ENCODE data around the gene KCNQ2.
"Not testable (repeated sequence)": the region's sequence is repeated elsewhere in the genome, so short reads cannot be mapped to it uniquely, and the experiment has no call there.

The KCNQ2 gene

GRCh38 chr20:63385819-63386218 lies 86.6 kb downstream of the KCNQ2 start:
- no peak for DNase-seq (ENCODE audit: low read depth)

- no peak for DNase-seq (ENCODE audit: low read depth)
Measured at GRCh38 chr20:63384336-63384735, 88.1 kb downstream of the KCNQ2 start.

GRCh38 chr20:63383556-63383955 lies 88.9 kb downstream of the KCNQ2 start:
- DNase-seq (ENCODE audit: low read depth), result no peak

- DNase-seq (ENCODE audit: low read depth), result no peak
Measured at GRCh38 chr20:63382551-63383300, 89.7 kb downstream of the KCNQ2 start.

- DNase-seq (ENCODE audit: low read depth), result no peak
Measured at GRCh38 chr20:63381781-63382431, 90.5 kb downstream of the KCNQ2 start.

- no peak for DNase-seq (ENCODE audit: low read depth)
Measured at GRCh38 chr20:63380346-63380870, 92.0 kb downstream of the KCNQ2 start.

- DNase-seq (ENCODE audit: low read depth), result not testable (repeated sequence)
Measured at GRCh38 chr20:63379872-63380271, 92.6 kb downstream of the KCNQ2 start.

GRCh38 chr20:63379296-63379695 lies 93.2 kb downstream of the KCNQ2 start:
- no peak for DNase-seq (ENCODE audit: low read depth)

GRCh38 chr20:63378626-63379025 lies 93.8 kb downstream of the KCNQ2 start:
- no peak for DNase-seq (ENCODE audit: low read depth)

- DNase-seq (ENCODE audit: low read depth), result no peak
Measured at GRCh38 chr20:63377951-63378381, 94.5 kb downstream of the KCNQ2 start.

GRCh38 chr20:63377256-63377941 lies 95.1 kb downstream of the KCNQ2 start:
- DNase-seq (ENCODE audit: low read depth), result no peak

- DNase-seq (ENCODE audit: low read depth), result no peak
Measured at GRCh38 chr20:63376283-63377250, 95.9 kb downstream of the KCNQ2 start.

GRCh38 chr20:63375438-63375837 lies 97.0 kb downstream of the KCNQ2 start:
- DNase-seq (ENCODE audit: low read depth), result no peak

GRCh38 chr20:63374504-63374903 lies 98.0 kb downstream of the KCNQ2 start:
- DNase-seq (ENCODE audit: low read depth), result no peak

GRCh38 chr20:63373996-63374395 lies 98.5 kb downstream of the KCNQ2 start:
- no peak for DNase-seq (ENCODE audit: low read depth)

GRCh38 chr20:63372971-63373885 lies 99.2 kb downstream of the KCNQ2 start:
- DNase-seq (ENCODE audit: low read depth), result no peak

GRCh38 chr20:63371291-63371865 lies 101.1 kb downstream of the KCNQ2 start:
- DNase-seq (ENCODE audit: low read depth), result no peak

GRCh38 chr20:63370618-63371187 lies 101.8 kb downstream of the KCNQ2 start:
- no peak for DNase-seq (ENCODE audit: low read depth)

- DNase-seq (ENCODE audit: low read depth), result no peak
Measured at GRCh38 chr20:63369724-63370617, 102.5 kb downstream of the KCNQ2 start.

Measured in fibroblast of the conjunctiva (primary cell).